Ramos (cell line): Measurements from ENCODE around the gene TMEM208.

Experiments
- in situ Hi-C: fragments of 300-500 bp; cut with MboI; formaldehyde crosslinking; loops from one replicate; pipeline ENCODE4 v1.14.3; 2022; ENCODE audit warnings: low sequenced_read_pairs; ENCODE audit not compliant: unreplicated experiment

TMEM208 gene

GRCh38 chr16:67248073-67248400, 21.1 kb downstream of the TMEM208 start:
- in situ Hi-C loops = no loop called here

- in situ Hi-C loops = no loop called here
Observed at GRCh38 chr16:67248401-67249177, 21.7 kb downstream of the TMEM208 start, which contains the start of gene SLC9A5. Gene SLC9A5, plus strand, starts transcription at chr16:67248979. Its CDS starts 36 bp downstream, at chr16:67249015.

- in situ Hi-C loops = no loop called here
Observed at GRCh38 chr16:67249178-67250044, 22.5 kb downstream of the TMEM208 start.

GRCh38 chr16:67250045-67250327, 23.1 kb downstream of the TMEM208 start:
- in situ Hi-C loops = no loop called here

- in situ Hi-C loops = no loop called here
Observed at GRCh38 chr16:67252609-67253497, 25.9 kb downstream of the TMEM208 start.

GRCh38 chr16:67254801-67255552, 28.0 kb downstream of the TMEM208 start:
- in situ Hi-C loops = no loop called here

- in situ Hi-C loops = no loop called here
Observed at GRCh38 chr16:67255553-67256221, 28.8 kb downstream of the TMEM208 start.

GRCh38 chr16:67256701-67257230, 29.8 kb downstream of the TMEM208 start:
- in situ Hi-C loops = no loop called here

GRCh38 chr16:67257486-67258160, 30.7 kb downstream of the TMEM208 start:
- in situ Hi-C loops = no loop called here

- in situ Hi-C loops = no loop called here
Observed at GRCh38 chr16:67258161-67258835, 31.4 kb downstream of the TMEM208 start.

GRCh38 chr16:67259705-67260104, 32.8 kb downstream of the TMEM208 start:
- in situ Hi-C loops = no loop called here

- in situ Hi-C loops = no loop called here
Observed at GRCh38 chr16:67260426-67261063, 33.6 kb downstream of the TMEM208 start.

GRCh38 chr16:67263201-67263600, 36.3 kb downstream of the TMEM208 start:
- in situ Hi-C loops = no loop called here

- in situ Hi-C loops = no loop called here
Observed at GRCh38 chr16:67264277-67264676, 37.3 kb downstream of the TMEM208 start.

GRCh38 chr16:67264866-67265265, 37.9 kb downstream of the TMEM208 start:
- in situ Hi-C loops = no loop called here

- in situ Hi-C loops = no loop called here
Observed at GRCh38 chr16:67265834-67266233, 38.9 kb downstream of the TMEM208 start.

GRCh38 chr16:67268136-67268579, 41.2 kb downstream of the TMEM208 start:
- in situ Hi-C loops = no loop called here

- in situ Hi-C loops = no loop called here
Observed at GRCh38 chr16:67269766-67270165, 42.8 kb downstream of the TMEM208 start.
